Smooth muscle cell of the brain vasculature (primary cell): ENCODE data around the gene DUSP22.
"Not testable (repeated sequence)": the region's sequence is repeated elsewhere in the genome, so short reads cannot be mapped to it uniquely, and the experiment has no call there.

ENCODE experiments used
- DNase-seq: peaks from one replicate; pipeline ENCODE4 v3.0.0-alpha.2; 2012; ENCODE audit warnings: low read depth, low spot score

DUSP22 gene

GRCh38 chr6:291697-292505 lies at the start of gene DUSP22:
DUSP22 (plus strand) TSS chr6:292487; CDS start chr6:292540, 53 bp downstream.
- DNase-seq, result peak; percentile 52

DNA sequence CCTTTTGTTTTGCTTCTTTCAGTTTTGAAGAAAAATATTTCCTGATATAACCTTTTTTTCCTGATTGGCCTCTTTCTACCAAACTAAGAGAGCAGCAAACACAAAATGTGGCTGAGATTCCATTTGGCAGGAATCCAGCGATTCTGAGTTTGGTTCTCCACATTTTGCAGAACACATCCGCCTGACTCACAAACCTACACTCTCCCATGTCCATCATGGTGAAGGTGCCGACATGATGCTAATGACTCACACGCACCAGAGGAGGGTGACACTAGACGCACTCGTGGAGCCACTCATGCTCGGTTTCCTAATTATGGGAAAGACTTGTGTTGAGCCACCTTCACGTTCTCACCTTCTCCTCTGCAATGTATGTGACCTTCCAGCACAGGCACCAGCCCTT lies 45.9 kb upstream of the DUSP22 start:
- no peak for DNase-seq

GRCh38 chr6:247351-247750 lies 44.9 kb upstream of the DUSP22 start:
- no peak for DNase-seq

DNA sequence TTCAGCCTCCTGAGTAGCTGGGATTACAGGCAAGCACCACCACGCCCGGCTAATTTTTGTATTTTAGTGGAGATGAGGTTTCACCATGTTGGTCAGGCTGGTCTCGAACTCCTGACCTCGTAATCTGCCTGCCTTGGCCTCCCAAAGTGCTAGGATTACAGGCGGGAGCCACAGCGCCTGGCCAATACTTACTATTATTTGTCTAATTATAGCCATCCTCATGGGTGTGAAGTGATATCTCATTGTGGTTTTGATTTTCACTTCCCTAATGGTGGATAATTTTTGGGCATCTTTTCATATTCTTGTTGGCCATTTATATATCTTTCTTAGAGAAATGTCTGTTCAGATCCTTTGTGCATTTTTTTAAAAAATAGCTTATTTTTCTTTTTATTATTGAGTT lies 44.2 kb upstream of the DUSP22 start:
- DNase-seq, result not testable (repeated sequence)

DNA sequence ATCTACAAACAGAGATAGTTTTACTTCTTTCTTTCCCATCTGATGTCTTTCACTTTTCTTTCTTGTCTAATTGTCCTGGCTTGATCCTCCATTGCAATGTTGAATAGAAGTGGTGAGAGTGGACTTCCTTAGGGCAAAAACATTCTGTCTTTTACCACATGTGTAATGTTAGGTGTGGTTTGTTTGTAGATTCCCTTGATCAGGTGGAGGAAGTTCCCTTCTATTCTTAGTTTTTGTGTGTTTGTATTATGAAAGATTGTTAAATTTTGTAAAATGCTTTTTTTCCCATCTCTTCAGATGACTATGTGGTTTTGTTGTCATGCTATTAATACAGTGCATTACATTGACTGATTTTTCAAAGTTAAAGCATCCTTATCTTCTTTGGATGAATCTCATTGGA lies 41.6 kb upstream of the DUSP22 start:
- no peak for DNase-seq

GRCh38 chr6:251920-252319 lies 40.4 kb upstream of the DUSP22 start:
- no peak for DNase-seq

- no peak for DNase-seq
Observed at GRCh38 chr6:252775-253535, 39.3 kb upstream of the DUSP22 start.

DNA sequence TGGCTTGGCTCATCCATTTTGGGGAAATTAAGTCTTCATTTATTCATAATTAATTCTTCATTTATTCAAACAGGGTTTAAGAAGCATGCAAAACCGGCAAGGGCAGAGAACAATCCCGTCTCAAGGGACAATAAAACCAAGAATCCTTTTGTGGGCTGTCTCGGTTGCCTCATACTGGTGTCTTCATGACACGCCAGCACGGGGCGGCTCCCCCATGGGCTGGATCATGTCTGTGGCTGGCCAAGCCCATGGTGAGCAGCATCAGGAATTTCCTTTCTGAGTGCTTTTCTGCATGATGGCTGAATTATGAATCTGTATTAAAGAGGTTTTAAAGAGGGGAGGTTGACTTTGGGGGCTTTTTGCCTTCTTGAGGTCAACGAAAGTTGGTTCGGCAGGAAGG lies 38.3 kb upstream of the DUSP22 start:
- no peak for DNase-seq

- no peak for DNase-seq
Observed at GRCh38 chr6:255041-255750, 37.1 kb upstream of the DUSP22 start.

DNA sequence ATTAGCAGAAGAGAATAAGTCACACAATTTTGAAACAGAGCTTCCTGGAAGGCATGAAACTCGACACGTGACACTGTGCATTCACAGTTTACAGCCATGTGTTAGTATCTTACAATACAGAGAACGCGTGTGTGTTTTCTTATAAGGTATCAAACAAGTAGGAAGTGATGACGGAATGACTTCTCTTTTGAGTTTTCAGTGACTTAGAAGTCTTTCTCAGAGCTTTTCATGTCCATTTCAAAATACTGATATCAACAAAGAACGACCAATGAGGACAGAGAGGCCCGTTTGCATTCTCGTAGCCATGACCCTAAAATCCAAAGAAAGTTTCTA lies 36.6 kb upstream of the DUSP22 start:
- no peak for DNase-seq

- no peak for DNase-seq
Observed at GRCh38 chr6:256169-256568, 36.1 kb upstream of the DUSP22 start.

DNA sequence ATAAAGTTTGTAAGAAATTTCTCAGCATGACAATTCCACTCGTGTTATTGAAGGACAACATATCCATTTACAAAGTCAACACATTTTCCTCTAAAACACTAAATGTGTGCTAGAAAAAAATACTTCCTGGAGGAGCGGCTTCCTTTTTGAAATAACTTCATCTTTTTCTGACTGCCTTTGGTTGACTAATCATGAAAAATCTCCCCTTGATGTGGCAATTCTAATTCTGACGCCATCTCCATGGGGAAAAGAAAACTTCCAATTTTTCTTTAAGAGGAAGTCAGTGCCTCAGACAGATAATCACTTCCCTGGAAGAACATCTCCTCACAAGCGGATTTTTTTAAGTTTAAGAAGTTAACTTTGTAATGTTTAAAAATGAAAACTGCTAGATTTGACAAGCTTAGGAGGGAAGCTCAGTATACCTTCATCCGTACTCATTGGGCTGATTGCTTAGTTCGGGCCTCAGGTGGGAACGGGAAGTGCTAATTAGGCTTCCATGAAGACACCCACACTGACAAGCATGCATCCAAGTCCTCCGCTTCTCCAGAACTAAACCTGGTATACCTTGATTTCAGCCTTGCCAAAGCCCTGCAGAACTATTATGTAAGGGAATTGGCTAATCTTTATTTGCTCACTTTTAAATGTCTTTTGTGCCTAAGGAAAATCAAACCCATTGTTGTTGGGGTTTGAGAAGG lies 35.1 kb upstream of the DUSP22 start:
- DNase-seq, result no peak

- DNase-seq, result no peak
Observed at GRCh38 chr6:257774-258173, 34.5 kb upstream of the DUSP22 start.

DNA sequence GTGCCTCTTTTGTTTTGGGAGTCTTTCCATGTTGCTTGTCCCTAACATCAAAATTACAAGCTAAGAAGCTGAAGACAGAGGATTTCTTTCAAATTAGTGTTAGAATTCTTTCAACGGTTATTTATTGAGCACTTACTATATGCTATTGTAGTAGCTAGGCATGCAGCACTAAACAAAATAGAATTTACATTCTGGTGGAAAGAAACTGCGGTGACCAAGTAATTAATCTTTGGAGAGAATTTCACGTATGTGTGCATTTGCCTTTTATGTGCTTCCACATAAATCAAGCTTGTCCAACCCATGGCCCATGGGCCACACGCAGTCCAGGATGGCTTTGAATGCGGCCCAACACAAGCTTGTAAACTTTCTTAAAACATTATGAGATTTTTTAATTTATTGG lies 33.0 kb upstream of the DUSP22 start:
- no peak for DNase-seq

DNA sequence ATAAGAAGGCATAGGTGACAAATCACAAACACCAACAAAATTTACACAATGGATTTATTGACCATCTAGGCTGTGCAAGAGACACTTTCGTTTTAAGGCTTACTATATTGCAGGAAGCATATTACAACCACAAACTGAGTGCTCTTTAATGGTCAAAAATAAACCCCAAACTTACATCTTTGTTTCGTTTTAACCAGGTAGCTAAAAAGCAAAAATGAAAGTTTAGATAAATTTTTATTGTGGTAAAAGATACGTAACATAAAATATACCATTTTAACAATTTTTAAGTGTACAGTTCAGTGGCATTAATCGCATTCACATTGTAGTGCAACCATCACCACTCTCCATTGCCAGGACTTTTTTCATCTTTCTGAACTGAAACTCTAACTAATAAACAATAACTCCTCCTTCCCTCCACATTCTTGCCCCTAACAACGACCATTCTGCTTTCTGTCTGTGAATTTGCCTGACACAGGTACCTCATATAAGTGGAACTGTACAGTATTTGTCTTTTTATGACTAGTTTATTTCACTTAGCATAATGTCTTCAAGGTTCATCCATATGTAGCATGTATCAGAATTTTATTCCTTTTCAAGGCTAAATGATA lies 32.3 kb upstream of the DUSP22 start:
- no peak for DNase-seq

DNA sequence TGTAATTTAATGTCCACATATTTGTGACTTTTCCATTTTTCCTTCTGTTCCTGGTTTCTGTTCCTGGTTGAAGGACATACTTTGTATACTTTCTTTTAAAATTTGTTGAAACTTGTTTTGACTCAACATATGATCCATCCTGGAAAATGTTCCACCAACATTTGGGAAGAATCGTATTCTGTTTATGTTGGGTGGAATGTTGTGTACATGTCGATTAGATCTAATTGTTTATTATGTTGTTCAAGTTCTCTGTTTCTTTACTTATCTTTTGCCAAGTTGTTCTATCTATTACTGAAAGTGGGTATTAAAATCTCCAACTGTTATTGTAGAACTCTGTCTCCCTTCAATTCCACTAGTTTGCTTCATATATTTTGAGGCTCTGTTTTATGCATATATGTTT lies 27.7 kb upstream of the DUSP22 start:
- no peak for DNase-seq

- no peak for DNase-seq
Observed at GRCh38 chr6:268394-268935, 23.8 kb upstream of the DUSP22 start.

- DNase-seq, result peak; percentile 37
Observed at GRCh38 chr6:273551-274058, 18.7 kb upstream of the DUSP22 start.

GRCh38 chr6:277746-278145 lies 14.5 kb upstream of the DUSP22 start:
- no peak for DNase-seq

GRCh38 chr6:278494-278893 lies 13.8 kb upstream of the DUSP22 start:
- DNase-seq, result no peak
